HG03442 (cell line): ENCODE data around the gene SPAAR.
"Not testable (repeated sequence)": the region's sequence is repeated elsewhere in the genome, so short reads cannot be mapped to it uniquely, and the experiment has no call there.

Experiments
- ATAC-seq: cut with Tn5 transposase; IDR thresholded peaks from one replicate; pipeline ENCODE4 v1.9.1; 2021; ENCODE audit warnings: mild to moderate bottlenecking, moderate library complexity; ENCODE audit not compliant: unreplicated experiment

SPAAR gene

GRCh38 chr9:35903049-35903448, 6.2 kb upstream of the SPAAR start:
- no peak for ATAC-seq

- no peak for ATAC-seq
Measured at GRCh38 chr9:35904338-35904737, 5.0 kb upstream of the SPAAR start.

GRCh38 chr9:35905051-35905781, 4.1 kb upstream of the SPAAR start:
- no peak for ATAC-seq

- no peak for ATAC-seq
Measured at GRCh38 chr9:35905912-35906679, 3.2 kb upstream of the SPAAR start, which contains the start of gene HRCT1. Gene HRCT1, plus strand, starts transcription at chr9:35906202. Its CDS starts 86 bp downstream, at chr9:35906288.

- ATAC-seq = no peak
Measured at GRCh38 chr9:35906923-35907699, 2.2 kb upstream of the SPAAR start.

DNA sequence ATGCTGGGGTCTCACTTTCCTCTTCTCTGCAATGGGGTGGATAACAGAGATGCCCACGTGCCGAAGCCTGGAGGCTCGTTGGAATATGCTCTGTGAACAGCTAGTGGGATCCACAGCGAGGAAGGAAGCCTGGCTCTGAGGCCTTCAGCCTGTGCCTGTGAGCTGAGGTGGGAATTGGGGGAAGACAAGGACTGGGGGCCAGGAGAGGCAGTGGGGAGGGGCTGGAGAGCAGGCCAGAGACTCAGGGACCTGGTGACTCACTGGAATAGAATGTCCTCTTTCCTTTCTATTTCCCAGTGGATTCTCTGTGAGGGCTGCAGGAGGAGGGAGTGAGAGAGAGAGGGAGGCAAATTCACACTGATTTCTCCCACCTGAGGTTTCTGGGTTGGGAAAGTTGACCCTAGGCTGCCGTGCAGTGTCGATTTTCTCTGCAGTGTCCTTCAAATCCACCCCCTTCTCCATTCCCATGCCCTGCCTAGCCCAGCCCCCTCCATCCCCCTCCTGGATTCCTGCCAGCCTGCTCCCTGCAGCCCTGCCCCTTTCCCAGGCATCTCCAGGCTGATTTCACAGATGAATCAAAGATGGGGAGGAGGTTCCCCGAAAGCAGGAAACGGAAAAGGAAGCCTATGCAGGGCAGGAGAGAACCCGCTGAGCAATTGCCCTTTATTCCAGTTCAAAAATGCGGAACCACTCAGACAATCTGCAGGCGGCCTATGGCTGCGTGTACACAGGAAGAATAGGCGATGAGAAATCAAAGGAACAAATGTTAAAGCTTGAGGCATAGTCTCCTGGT, 1.4 kb upstream of the SPAAR start:
- no peak for ATAC-seq

DNA sequence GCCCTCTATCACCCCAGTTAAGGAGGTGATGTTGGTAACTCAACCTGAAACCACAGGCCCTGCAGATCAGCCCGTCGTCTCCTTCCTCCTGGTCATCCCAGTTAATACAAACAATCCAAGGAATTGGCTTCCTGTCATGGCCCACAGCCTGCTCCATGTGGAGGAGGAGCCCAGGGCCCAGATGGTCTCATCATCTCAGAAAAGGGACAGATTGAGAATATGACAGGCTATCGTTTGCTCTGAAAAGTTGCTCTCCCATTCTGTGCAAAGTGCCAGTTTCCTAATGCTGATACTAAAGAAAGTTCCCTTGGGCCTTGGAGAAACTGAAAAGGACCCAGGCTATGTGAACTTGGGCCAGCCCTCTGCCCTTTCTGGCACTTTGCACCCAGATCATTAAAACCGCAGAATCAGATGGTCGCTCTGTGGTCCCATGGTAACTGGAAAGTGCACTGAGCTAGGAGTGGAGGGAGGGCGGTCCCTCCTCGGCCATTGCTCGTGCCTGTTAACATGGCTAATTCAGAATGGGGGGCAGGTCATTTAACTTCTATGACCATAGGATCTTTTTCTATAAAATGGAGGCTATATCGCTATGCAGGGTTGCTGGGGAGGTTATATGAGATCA, 675 bp upstream of the SPAAR start:
- no peak for ATAC-seq

DNA sequence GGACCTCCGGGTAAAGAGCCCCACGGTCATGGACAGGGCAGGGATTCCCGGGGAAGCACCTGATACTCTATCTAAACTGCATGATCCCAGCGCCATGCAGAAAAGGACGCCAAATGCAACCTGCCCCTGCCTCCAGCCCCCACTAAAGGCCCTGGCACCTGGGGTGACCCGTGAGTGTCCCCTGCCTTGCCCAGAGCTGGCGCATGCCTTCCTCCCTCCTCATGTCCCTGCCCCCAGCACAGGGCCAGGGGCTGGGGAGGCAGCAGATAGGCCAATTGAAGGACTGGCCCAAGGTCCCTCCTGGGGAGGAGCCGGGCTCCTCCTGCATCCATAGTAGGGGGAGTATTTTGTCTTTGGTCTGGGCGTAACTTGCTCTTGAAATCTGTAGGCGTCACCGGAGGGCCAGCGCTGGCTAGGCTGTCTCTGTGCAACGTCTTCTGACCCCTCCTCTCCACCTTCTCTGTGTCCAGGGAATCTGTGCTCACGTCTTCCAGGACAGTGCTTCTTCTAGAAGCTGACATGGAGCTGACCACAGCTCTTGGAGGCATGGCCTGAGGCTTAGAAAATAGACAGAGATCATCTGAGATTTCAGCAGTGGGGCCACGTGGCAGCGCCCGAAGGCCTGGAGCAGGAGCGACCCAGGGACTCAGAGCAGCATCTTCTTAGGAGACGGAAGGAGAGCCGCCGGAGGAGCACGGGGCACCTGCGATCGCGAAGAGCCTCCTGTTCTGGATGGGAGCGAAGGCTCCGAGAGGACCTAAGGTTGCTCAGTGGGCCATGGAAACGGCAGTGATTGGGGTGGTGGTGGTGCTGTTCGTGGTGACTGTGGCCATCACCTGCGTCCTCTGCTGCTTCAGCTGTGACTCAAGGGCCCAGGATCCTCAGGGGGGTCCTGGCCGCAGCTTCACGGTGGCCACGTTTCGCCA, 660 bp downstream of the SPAAR start:
- no peak for ATAC-seq

DNA sequence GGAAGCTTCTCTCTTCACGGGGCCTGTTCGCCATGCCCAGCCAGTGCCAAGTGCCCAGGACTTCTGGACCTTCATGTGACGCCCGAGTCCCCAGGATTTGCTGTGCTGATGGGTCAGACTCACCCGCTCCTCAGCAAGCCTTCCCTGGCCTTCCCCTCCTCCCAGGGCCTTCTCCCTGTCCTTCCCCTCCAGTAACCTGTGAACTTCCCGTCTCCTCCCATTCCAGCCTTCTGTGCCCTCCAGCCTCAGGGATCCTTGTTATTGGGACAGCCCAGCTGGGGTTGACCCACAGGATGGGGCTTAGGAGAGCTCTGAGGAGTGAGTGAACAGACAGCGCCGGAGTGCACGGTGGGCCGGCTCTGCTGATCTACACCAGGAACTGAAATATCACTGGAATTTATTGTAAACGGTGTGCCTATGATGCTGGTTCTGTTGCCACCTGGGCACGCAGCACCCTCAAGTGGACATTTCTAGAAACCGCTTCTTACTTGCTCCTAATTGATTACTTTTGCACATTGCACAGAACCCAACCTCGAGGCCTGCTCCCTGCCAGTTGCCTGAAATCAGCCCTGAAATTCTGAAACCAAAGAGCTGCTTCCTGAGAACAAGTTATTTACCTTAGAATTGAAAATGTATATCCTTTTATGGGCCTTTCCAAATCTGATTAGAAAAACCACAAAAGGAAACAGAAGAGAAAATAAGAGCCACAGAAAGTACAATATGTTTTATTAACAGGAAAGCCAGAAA, 1.5 kb downstream of the SPAAR start:
- ATAC-seq = no peak

DNA sequence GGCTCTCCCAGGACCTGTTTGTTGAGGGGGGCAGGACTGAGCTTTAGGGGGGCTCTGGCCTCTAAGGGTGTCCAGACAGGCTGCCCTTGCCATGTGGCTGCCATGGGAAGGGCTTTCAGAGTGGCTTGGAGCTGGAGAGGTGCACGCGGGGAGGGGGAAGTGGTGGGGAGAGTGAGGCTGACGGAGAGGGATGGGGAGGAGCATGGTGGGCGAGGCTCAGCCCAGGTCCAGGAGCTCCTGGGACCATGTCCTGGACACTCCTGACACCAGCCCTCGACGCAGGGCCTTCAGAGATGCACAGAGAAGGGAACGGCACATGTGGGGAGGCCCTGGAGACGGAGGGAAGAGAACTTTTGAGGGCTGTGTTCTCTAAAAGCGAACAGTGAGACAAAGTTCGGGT, 2.4 kb downstream of the SPAAR start:
- ATAC-seq = no peak

GRCh38 chr9:35912791-35913400, 3.6 kb downstream of the SPAAR start:
- ATAC-seq = no peak

- ATAC-seq = not testable (repeated sequence)
Measured at GRCh38 chr9:35913429-35913828, 4.1 kb downstream of the SPAAR start.

- ATAC-seq = no peak
Measured at GRCh38 chr9:35914301-35914807, 5.1 kb downstream of the SPAAR start.

DNA sequence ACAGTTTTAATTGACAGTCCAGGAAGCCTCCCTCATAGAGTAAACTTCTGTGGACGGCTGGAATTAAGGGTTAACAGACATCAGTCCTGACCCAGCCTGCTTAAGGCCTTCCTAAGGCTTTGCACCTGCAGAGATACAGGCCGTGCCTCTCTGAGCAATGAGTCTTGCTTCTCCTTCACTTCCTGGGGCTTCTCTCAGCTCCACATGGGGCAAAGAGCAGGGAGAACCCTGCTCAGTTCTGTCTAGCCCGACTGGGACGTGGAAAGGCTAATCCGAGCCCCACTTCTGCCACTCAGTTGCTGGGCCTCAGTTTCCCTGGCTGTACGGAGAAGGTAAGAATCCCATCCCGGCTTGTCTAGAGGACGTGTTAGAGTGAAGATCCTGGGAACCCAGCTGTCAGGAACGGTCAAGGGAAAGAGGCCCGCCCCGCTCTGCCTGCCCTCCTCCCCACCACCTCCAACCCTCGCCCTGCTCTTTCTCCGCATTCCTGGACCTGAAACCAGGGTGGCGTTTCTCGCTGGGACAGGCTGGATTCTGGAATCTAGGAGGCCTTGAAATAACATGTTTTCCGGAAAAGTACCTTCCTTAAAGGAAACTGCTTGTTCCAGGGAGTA, 6.5 kb downstream of the SPAAR start:
- ATAC-seq = no peak

GRCh38 chr9:35917261-35917660, 8.0 kb downstream of the SPAAR start:
- no peak for ATAC-seq

DNA sequence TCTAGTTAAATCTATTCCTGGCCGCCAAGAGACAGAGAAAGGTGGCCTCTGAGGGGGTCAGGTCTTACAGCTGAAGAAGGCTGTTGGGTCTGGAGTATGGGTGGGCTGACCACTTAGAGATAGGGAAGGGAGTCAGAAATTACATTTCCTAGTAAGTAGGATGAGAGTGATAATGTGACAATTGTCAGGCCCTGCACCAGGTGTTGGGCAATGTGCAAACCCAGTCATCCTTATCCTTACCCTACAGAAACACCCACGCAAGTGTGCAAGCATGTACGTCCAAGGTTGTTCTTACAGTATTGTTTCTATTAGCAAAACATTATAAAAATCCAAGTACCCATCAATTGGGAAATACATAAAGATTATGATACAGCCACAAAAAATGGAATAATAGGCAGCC, 9.5 kb downstream of the SPAAR start:
- ATAC-seq = no peak

- ATAC-seq = no peak
Measured at GRCh38 chr9:35919212-35920008, 10.1 kb downstream of the SPAAR start.
